Ramos (cell line): ENCODE data around the gene MEF2B.
"Not testable (repeated sequence)": the region's sequence is repeated elsewhere in the genome, so short reads cannot be mapped to it uniquely, and the experiment has no call there.

ENCODE experiments used
- in situ Hi-C: fragments of 300-500 bp; cut with MboI; formaldehyde crosslinking; loops from one replicate; pipeline ENCODE4 v1.14.3; 2022; ENCODE audit warnings: low sequenced_read_pairs; ENCODE audit not compliant: unreplicated experiment

MEF2B gene

DNA sequence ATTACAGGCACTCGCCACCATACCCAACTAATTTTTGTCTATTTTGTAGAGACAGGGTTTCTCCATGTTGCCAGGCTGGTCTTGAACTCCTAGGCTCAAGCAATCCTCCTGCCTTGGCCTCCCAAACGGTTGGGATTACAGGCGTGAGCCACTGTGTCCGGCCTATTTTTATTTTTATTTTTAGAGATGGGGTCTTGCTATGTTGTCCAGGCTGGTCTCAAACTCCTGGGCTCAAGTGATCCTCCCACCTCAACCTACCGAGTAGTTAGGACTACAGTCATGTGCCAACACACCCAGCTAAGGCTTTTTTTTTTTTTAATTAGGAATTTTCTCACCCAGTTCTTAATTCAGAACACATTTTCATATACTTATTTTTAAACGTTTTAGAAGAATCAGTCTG lies 34.4 kb downstream of the MEF2B start:
- in situ Hi-C loops: not testable (repeated sequence)

DNA sequence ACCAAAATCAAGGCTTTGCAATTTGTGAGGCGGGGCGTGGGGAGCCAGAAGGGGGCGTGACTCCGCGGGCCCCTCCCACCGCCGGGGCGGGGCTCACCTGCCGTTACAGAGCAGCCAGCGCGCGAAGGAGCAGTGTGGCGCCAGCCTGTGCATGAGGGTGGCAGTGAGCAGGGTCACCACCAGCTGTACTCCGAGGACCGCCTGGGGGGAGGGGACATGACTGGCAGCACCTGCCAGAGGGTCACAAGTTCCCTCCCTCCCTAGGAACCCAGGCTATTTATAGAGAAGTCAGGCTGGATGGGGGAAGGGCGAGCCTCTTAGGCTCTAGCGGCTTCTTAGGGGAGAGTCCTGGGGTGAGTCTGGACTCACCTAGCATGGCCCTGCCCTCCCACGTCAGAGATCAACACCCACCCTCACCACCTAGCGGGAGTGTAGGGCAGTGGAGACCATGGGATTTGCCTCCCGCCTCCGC lies 35.3 kb downstream of the MEF2B start:
- in situ Hi-C loops: no loop called here

DNA sequence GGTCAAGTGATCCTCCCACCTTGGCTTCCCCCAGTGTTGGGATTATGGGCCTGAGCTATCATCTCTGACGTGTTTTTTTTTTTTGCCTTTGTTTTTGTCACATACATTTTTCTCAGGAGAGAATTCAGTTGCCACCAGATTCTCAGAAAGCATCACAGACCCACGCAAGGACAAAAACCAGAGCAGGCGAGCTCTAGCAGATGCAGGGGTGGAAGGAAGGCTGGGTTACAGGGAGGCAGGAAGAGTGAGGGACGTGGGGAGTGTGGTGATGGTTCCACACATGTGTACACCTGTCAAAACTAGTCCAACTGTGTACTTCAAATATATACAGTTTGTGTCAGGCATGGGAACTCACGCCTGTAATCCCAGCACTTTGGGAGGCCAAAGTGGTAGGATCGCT lies 36.1 kb downstream of the MEF2B start:
- in situ Hi-C loops: no loop called here

DNA sequence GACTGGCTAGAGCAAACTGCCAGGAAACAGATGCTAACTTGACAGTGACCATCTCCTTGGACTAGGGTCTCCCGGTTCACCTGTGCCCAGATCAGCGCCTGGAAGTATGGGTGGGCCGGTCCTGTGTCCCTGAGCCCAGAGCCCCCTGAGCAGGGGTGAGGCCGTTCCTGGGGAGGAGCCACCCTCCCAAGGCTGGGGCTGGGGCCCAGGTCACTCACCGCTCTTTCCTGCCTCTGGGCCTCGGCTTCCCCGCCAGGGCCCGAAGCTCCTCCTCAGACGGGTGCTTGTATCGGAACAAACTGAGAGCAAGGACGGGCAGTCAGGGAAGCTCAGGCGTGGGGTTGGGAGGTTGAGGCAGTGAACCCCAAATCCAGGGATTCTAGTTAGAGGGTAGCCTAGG lies 37.2 kb downstream of the MEF2B start:
- in situ Hi-C loops: no loop called here

DNA sequence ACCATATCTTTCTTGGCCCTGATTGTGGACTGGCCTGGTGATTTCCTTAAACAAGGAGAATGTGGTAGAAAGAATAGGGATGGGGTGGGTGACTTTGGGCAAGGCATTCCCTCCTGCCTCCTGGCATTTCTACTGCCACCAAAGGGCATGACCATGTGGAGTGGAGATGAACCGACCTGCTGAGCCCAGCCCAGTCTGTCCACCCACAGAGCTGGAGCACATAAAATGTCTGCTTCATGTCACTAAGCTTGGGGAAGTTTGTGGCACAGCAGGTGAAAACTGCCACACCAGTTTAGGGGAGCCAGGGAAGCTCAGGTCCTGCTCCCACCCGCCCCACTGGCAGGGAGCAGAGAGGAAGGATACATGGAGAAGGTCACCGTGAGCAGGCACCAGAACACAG lies 38.1 kb downstream of the MEF2B start:
- in situ Hi-C loops: no loop called here

DNA sequence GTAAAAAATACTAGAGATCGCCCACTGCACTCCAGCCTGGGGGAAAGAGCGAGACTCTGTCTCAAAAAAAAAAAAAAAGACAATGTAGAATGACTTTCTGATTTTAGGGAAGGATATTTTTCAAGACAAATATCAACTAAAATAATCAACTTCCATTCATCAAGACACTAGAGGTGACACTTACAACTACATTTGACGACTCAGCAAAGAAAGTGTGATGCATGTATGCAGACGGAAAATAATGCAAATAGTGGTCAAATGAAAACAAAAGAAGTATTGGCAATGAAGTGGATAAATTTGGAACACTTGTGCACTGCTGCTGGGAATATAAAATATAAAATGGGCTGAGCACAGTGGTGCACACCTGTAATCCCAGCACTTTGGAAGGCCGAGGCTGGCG lies 44.0 kb downstream of the MEF2B start:
- in situ Hi-C loops: no loop called here

DNA sequence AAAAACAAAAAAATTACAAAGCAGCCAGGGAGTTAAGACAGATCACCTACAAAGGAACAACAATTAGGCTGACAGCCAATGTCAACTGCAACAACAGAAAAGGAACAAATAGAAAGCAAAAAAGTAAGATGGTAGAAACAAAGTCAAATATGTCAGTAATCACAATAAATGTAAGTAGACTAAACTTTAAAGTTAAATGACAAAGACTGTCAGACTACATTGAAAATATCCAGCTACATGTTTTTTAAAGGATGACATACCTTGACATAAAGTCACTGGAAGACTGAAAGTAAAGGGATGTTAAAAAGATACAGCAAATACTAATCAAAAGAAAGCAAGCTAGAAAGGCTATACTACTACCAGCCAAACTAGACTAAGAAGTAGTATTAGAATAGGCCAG lies 46.7 kb downstream of the MEF2B start:
- in situ Hi-C loops: no loop called here

DNA sequence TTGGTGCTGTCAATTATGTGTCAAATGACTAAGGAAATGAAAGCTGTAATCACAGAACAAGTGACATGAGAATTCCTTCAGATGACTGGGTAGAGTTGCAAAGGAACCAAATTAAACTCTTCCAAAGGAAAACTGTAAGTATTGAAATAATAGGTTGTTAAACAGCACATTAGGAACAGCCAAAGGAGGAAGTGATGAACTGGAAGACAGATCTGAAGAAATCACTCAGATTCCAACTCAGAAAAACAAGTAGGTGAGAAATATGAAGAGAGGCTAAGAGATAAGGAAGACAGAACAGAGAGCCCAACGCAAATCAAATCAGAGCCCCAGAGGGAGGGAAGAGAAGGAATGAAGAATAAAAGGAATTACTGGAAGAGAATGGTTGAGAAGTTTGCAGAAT lies 47.2 kb downstream of the MEF2B start:
- in situ Hi-C loops: no loop called here

DNA sequence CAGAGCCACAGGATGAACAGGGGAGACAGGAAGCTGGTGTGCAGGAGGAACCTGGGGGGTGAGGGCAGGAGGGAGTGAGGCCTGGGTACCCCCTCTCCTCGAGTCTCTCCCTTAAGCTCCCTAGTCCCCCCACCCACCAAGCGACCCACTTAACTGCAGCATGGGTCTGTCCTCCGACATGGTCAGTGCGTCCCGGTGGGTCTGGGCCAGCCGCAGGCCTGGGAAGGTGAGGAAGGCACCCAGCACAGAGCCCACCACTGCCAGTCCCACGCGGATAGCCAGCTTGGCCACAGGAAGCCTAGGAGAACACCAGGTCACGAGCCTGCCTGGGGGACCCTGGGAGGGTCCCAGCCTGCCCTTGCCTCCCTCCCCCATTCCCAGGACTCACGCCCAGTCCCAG lies 48.7 kb downstream of the MEF2B start:
- in situ Hi-C loops: no loop called here

DNA sequence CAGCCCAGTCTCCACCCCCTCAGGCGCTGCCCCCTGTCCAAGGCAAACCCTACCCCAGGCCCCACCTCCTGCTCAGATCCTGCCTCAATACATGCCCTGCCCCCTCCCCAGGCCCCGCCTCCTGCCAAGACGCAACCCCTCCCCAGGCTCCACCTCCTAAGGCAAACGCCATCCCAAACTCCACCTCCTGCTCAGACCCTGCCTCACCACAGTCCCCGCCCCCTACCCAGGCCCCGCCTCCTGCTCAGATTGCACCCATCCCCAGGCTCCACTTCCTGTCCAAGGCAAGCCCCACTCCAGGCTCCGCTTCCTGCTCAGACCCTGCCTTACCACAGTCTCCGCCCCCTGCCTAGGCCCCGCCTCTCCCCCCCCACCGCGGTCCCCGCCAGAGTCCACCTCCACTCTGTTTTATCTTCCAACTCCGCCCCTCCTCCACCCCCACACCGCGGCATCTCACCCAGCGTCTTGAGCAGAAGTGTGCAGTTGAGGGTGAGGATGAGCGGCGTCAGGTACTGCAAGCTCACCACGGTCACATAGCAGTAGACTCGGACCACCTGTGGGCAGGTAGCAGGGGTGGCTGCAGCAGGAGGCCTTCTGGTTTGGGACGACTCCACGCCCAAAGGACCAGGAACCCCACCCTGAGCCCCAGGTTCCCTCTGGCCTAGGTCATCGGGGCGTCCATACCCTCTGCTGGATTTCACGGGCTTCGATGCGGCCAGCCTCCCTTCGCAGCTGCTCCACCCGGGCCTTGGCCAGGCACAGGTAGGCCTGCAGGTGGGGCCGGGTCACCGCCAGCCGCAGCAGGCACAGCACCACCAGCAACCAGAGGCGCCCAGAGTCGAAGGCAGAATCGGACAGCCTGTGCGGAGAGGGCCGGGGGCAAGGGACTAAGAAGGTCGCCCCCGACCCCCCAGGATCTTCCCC lies 49.5 kb downstream of the MEF2B start:
- in situ Hi-C loops: no loop called here

DNA sequence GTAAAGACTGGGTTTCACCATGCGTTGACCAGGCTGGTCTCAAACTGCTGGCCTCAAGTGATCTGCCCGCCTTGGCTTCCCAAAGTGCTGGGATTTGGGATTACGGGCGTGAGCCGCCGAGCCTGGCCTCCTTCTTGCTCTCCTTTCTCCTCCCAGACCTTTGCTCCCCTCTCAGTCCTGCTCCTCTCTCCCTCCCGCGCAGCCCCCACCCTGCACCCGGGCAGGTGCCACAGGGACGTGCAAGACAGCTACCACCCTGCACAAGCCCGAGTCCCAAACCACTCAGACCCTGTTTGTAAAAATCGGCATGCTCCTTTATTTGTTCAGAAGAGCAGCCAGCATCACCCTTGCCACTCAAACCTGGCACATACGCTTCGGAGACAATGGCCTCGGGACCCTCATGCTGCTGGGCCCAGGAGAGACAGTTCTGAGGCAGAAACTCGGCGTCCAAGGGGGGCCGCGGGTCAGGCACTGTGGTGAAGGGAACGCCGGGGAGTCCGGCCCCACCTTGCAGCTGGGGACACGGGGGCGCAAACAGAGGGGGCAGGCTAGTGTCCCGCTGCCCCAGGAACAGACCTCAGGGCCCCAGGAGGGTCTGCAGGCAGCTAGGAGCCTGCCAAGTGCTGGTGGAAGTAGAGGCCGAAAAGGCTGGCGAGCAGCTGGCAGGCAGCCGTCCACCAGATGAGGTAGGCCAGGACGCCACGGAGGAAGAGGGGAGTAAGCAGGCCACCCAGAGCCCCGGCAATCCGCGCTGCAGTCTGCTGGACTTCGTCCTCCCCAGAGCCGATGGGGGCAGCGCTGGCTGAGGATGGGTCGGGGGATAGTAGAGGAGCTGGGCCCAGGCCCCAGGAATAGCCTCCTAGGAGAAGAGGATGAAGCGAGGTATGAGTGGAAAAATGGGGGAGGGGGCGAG lies 50.5 kb downstream of the MEF2B start:
- in situ Hi-C loops: no loop called here

DNA sequence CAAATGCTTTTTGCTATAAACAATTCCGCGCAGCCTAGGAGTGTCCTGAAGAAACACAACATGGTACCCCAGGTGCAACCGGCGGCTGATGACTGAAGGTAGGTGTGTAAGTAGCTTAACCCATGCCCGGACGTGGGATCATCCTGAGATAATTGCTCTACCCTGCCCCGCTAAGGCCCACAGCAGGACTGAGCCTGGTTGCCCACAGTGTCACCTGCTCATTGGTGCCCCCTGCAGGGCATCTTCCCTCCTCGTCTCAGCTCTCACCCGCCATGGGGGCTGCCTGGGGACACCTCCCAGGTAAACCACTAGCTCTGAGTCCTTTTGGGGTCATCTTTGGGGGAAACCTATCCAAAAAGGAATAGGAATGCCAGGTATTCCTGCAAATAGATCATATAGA lies 54.1 kb downstream of the MEF2B start:
- in situ Hi-C loops: no loop called here

DNA sequence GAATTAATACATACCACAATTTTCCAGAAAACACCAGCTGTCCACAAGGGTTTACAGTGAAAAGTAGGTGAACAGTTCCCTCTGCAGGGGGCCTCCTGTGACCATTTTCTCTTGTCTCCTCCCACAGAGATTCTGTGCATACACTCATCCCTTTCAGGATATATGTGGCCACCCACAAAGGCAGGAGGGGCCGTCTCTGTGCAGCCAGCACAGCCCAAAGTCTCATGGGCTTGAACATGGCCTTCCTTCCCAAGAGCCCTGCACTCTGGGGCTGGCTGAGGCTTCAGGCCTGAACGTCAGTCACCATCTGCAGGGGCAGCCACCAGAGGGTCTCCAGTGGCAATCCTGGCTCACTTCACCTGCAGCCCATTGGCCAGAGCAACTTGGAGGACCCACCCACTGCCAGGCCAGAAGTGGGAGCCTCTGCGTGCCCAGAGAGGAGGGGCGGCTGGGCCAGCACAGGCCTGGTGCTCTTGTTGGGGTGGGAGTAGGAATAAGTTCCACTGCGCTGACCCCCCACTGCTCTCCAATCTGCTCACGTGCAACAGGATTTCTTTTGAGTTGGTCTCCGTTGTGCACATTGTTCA lies 56.9 kb downstream of the MEF2B start:
- in situ Hi-C loops: no loop called here

DNA sequence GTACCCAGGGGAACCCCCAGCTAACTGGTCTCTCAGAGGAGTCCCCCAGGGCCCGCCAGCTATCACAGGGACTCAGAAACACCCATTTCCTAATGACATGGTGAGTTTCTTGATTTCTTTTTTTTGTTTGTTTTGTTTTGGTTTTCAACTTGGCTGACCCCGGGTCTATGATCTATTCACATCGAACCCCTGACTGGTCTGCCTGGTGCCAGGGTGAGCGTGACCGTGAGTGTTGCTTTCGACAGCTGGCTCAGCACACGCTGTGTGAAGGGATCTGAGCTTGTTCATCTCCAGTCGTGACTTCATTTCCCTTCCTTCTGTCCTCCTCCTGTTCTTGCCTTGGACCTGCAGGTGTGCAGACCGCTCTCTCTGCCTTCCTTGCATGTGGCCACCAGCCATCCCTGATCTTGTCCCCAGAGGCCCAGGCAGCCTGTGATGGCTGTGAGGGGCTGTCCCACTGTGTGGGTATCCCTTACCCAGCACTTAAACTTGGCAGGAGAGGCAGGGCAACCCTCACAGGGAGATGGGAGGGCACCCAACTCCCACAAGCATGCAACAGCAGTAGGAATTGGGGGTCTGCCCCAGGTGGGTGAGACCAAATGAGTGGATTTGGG lies 58.0 kb downstream of the MEF2B start:
- in situ Hi-C loops: no loop called here

DNA sequence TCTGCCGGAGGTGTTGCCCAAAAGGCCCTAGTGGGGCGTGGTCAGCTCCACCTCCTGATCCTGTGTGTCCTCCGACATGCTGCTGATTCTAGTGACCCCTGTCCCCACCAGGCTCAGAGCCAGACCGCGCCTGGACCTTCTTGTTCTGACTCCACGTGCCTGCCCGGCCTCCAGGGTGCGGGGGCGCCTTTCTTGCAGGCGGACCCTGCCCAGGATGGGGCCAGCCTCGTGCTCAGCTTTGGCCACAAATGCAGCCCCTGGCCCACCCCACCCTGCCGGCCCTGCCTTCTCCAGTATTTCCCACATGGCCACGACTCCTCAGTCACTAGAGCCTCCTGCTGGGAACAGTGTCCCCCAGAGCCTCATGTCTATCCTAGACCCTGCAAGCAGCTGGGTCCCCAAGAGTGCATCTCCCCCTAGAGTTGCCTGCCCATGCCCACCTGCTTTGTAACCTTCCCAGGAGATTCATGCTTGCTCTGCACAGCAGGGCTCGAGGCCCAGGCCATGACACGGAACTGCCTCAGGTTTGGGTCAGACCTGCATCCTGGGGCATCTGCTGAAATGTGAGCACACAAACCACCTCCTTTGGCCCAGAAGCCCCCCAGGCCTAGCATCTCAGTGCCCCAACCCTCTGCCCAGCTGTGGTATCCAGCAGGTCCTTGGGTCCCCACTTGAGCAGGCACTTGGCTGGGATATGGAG lies 58.8 kb downstream of the MEF2B start:
- in situ Hi-C loops: no loop called here

DNA sequence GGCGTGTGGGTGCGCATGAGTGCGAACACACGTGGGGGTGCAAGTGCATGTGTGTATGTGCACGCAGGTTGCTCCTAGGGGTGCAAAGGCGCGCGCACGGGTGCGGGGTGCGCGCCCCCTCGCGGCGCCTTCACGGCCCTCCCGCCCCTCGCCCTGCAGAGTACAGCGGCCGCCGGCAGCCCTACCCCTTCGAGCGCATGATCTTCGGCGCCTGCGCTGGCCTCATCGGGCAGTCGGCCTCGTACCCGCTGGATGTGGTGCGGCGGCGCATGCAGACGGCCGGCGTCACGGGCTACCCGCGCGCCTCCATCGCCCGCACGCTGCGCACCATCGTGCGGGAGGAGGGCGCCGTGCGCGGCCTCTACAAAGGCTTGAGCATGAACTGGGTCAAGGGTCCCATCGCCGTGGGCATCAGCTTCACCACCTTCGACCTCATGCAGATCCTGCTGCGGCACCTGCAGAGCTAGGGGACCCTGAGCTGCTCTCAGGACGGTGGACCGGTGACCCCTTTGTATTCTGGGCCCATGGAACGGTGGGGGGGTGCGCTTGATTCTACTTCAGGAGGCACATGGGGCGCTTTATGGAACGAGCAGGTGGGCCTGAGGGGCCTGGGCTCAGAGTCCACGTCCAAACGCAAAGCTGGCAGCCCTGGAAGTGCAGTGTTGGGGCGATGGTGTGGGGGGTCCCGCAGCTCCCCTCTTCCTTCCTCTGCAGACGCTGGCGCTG lies 59.5 kb downstream of the MEF2B start:
- in situ Hi-C loops: no loop called here

DNA sequence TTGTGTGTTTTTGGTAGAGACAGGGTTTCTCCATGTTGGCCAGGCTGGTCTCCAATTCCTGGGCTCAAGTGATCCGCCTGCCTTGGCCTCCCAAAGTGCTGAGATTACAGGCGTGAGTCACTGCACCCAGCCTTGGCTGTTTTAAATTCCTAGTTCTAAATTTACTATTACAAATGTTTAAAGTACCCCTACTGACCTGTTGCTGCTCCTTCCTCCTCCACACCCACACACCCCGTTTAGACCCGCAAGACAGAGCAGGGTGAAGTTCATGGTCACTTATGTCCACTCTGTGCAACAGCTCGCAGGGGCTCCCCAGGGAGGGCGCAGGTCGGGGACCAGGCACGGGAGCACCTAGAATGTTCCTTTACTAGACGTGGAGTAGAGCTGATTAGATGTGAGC lies 60.5 kb downstream of the MEF2B start:
- in situ Hi-C loops: no loop called here

DNA sequence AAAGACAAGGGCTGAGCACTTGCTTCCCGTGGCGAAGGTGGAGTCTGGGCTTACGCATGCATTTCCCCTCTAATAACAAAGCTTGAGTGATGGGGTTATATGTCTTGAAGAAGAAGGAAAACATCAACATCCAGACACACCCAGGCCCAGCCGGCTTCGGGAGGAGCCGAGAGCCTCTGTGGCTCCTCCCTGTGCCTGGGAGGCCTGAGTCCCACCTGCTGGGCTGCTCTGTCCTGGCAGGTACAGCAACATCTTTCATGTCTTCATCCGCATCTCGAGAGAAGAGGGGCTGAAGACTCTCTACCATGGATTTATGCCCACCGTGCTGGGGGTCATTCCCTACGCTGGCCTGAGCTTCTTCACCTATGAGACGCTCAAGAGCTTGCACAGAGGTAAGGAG lies 62.4 kb downstream of the MEF2B start:
- in situ Hi-C loops: no loop called here

DNA sequence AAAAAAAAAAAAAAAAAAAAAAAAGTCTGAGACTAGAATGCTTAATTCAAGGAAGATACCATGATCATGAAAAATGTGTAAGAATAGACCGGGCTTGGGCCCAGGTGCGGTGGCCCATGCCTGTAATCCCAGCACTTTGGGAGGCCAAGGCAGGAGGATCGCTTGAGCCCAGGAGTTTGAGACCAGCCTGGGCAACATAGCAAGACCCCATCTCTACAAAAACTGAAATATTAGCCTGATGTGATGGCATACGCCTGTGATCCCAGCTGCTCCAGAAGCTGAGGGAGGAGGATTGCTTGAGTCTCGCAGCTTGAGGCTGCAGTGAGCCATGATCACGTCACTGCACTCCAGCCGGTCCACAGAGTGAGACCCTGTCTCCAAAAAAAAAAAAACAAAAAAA lies 63.1 kb downstream of the MEF2B start:
- in situ Hi-C loops: not testable (repeated sequence)
